Natural killer cell treated with Interleukin-12 subunit alpha and Interleukin-12 subunit beta and Interleukin-15 and Interleukin-18, amount 100 ng/mL, for 72 hours (primary cell): Measurements from ENCODE around the gene LEMD2. TPM values are rescaled to one million over a fixed set of nuclear protein-coding genes. Genes with fewer than 3 reads are reported as not detected.

Experiments used
- ATAC-seq, 2 donors: fragments of 150-1000 bp; cut with Tn5 transposase in 1 of 2; sonication (Bioruptor Pico), chemical (Tn5 transposase) in 1 of 2; 2 replicates each; pipeline ENCODE4 v1.10.0; 2021
- DNase-seq: peaks from one replicate; pipeline ENCODE4 v3.0.0; 2022; ENCODE audit warnings: low spot score
- H3K27ac Mint-ChIP-seq, 2 donors: 1 replicate in 1 of 2; 2 replicates in 1 of 2; pipeline ENCODE4 v1.8.0; 2022; ENCODE audit warnings: mixed read lengths in 2 of 2, mild to moderate bottlenecking in 1 of 2, moderate library complexity in 1 of 2
- H3K27me3 Mint-ChIP-seq, 2 donors: 1 replicate in 1 of 2; 2 replicates in 1 of 2; pipeline ENCODE4 v1.8.0; 2022; ENCODE audit warnings: mixed read lengths in 2 of 2
- H3K36me3 Mint-ChIP-seq: one replicate; pipeline ENCODE4 v1.8.0; 2022; ENCODE audit warnings: mixed read lengths
- H3K4me1 Mint-ChIP-seq, 2 donors: 1 replicate in 1 of 2; 2 replicates in 1 of 2; pipeline ENCODE4 v1.8.0; 2022; ENCODE audit warnings: low read depth in 2 of 2, mixed read lengths in 2 of 2, mild to moderate bottlenecking in 1 of 2
- H3K4me3 Mint-ChIP-seq: one replicate; pipeline ENCODE4 v1.8.0; 2022; ENCODE audit warnings: mixed read lengths
- H3K9me3 Mint-ChIP-seq: 2 replicates; pipeline ENCODE4 v1.8.0; 2022; ENCODE audit warnings: mixed read lengths
- total RNA-seq, 2 donors: library from RNA; stranded (reverse); gene quantifications; one replicate each; pipeline ENCODE4 v1.2.3, GENCODE V29; 2022

LEMD2 gene
- total RNA-seq, 2 donors from 2014 or later = 62.1 to 67.6 TPM

DNA sequence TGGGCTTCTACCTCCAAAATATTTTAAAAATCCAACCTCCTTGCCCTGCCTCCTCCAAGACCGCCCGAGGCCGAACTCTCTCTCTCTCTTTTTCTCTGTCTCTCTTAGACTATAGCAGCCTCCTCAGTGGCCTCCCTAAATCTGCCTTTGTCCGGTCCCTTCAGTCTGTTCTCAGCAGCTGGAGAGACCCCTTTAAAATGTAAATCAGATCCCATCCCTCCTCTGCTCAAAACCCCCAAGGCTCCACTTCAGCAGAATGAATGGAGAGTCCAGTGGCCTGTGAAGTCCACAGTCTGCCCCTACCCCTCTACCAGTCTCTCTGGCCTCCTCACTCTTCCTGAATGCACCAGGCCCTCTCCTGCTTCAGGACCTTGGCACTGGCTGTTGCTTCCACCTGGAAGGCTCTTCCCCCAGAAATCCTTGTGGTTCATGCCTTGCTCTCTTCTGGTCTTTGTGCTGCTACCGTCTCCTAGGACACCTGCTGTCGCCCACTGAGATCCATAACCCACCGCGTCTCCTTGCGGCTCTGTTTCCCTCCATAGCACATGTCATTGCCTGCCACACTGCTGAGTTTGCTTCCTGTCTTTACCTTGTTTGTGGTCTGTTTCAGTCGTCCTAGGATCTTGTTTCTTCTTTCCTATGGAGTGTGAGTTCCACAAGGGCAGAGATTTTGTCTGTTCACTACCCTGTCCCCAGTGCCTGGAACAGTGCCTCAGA, 8.9 kb upstream of the LEMD2 start:
- no peak for ATAC-seq
- H3K27ac Mint-ChIP-seq = no peak overlapping the region
- DNase-seq = no peak
- no peaks in the 10 kb centered on the region for H3K9me3 Mint-ChIP-seq
- H3K4me3 Mint-ChIP-seq = no peak overlapping the region
- H3K4me1 Mint-ChIP-seq = no peaks in the 10 kb centered on the region
- no peaks in the 10 kb centered on the region for H3K36me3 Mint-ChIP-seq
- peaks cover 31 to 35% of the 10 kb centered on the region in 2 donors for H3K27me3 Mint-ChIP-seq

DNA sequence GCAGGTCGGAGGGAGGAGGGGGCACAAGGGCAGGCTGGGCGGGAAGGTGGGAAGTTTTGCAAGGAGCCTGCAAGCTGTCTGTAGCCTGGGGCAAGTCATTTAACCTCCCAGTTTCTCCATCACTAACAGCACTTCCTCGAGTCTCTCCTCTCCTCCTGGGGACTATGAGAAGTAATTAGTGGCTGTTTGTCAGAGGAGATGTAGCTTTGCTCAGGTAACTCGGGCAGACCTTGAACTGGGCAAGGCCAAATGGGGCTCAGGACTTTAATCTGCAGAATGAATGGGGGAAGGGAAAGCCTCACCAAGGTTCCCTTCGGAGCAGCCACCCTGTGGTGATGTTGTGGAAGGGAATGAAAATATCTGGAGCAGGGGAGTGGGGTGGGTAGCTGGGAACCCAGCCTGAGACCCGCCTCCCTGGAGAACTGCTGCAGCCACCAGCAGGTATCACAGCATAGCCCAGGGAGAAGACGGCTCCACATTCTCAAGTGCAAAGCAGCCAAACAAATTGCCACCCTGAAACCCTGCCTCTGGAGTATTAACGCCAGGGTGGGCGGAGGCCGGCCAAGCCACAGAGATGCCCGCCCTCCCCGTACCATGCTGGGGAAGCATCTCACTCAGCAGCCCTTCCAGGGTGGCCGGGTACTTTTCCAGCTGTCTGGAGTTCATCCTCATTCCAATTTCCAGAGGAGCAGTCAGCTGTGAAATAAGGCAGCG, 6.1 kb upstream of the LEMD2 start:
- Mint-ChIP-seq H3K36me3 (no peaks in the 10 kb centered on the region), H3K9me3 (no peaks in the 10 kb centered on the region), H3K4me1 (no peaks in the 10 kb centered on the region), H3K27ac (no peak overlapping the region), H3K4me3 (no peak overlapping the region), H3K27me3 (peaks cover 27 to 31% of the 10 kb centered on the region in 2 donors)
- ATAC-seq (no peak), DNase-seq (no peak)

GRCh38 chr6:33792981-33793380, 4.1 kb upstream of the LEMD2 start:
- no peak for ATAC-seq
- peaks cover 9 to 15% of the 10 kb centered on the region in 2 donors for H3K27me3 Mint-ChIP-seq
- no peak overlapping the region for H3K27ac Mint-ChIP-seq
- H3K4me1 Mint-ChIP-seq = peaks cover 11 to 13% of the 10 kb centered on the region in 2 donors
- H3K9me3 Mint-ChIP-seq = no peaks in the 10 kb centered on the region
- no peak for DNase-seq
- H3K4me3 Mint-ChIP-seq = no peak overlapping the region
- H3K36me3 Mint-ChIP-seq = peaks cover 3% of the 10 kb centered on the region

DNA sequence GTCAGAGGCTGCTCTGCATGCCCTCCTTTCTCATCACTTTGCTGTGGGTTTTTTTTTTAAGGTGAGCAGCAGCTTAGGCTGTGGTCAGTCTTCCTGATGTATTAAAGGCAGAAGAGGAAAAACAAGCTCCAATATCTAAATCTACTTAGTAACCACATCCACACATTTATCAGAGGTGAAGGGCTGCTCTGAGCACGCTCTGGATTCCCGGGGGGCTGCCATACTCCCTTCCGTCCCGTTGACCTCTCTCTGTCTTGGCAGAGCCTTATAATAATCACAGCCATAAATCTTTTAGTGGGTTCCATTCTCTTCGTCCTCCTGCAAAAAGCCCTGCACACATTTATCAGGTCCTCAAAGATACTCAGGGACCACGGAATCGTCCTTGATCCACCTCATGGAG, 2.7 kb upstream of the LEMD2 start:
- Mint-ChIP-seq H3K4me3 (no peak overlapping the region), H3K4me1 (peaks cover 23 to 25% of the 10 kb centered on the region in 2 donors), H3K27me3 (peaks cover 0 to 7% of the 10 kb centered on the region in 2 donors), H3K27ac (no peak overlapping the region), H3K9me3 (no peaks in the 10 kb centered on the region), H3K36me3 (peaks cover 7% of the 10 kb centered on the region)
- no peak for ATAC-seq
- no peak for DNase-seq

GRCh38 chr6:33790910-33791309, 2.0 kb upstream of the LEMD2 start:
- H3K36me3 Mint-ChIP-seq = peaks cover 7% of the 10 kb centered on the region
- H3K4me3 Mint-ChIP-seq = no peak overlapping the region
- peaks cover 0 to 5% of the 10 kb centered on the region in 2 donors for H3K27me3 Mint-ChIP-seq
- no peaks in the 10 kb centered on the region for H3K9me3 Mint-ChIP-seq
- H3K4me1 Mint-ChIP-seq = peaks cover 30 to 31% of the 10 kb centered on the region in 2 donors
- ATAC-seq (no peak), DNase-seq (no peak)
- peak overlapping the region in 1 of 2 donors; percentile 38 for H3K27ac Mint-ChIP-seq

DNA sequence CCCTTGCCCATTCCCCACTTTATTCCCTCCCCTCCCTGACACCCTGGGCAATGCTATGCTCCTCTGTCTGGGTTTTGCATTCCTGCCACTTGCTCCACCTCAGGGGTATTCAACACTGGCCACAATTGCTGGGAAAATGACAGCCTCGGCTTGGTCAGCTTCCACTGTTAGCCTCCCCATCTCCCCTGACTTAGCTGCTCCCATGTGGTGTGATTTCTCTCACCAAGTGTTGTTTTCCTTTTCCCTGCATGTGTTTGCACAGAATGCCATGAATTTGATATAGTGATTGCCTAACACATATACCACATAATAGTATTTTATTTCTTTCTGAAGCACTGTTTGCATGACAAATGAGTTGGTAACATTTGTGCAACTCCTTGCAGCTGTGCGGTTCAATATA, 1.4 kb upstream of the LEMD2 start:
- Mint-ChIP-seq H3K36me3 (peaks cover 7% of the 10 kb centered on the region), H3K27ac (peak overlapping the region in 1 of 2 donors; percentile 38), H3K9me3 (no peaks in the 10 kb centered on the region), H3K4me1 (peaks cover 31 to 32% of the 10 kb centered on the region in 2 donors), H3K4me3 (peak overlapping the region; percentile 28), H3K27me3 (peaks cover 0 to 5% of the 10 kb centered on the region in 2 donors)
- ATAC-seq (no peak), DNase-seq (no peak)

DNA sequence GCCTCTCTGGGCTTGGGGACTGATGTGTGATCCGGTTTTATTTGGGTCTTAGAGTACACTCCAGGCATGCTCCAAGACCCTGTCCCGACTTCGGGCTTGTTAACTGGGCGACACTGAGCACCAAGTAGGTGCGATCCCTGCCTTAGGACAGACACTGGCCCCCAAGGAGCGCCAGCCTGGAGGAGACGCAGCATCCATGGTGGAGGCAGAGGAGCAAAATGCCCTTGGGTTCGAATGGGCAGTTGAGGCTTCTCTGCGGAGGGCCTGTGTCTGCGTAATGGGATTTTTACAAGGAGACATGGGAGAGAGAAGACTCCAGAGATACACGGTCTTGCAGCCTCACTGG, 593 bp upstream of the LEMD2 start:
- Mint-ChIP-seq H3K27me3 (peaks cover 0 to 5% of the 10 kb centered on the region in 2 donors), H3K4me3 (peak overlapping the region; percentile 88), H3K9me3 (no peaks in the 10 kb centered on the region), H3K36me3 (peaks cover 7% of the 10 kb centered on the region), H3K27ac (peak overlapping the region; percentile 84 to 95), H3K4me1 (peaks cover 40 to 41% of the 10 kb centered on the region in 2 donors)
- ATAC-seq = no peak
- DNase-seq = no peak

DNA sequence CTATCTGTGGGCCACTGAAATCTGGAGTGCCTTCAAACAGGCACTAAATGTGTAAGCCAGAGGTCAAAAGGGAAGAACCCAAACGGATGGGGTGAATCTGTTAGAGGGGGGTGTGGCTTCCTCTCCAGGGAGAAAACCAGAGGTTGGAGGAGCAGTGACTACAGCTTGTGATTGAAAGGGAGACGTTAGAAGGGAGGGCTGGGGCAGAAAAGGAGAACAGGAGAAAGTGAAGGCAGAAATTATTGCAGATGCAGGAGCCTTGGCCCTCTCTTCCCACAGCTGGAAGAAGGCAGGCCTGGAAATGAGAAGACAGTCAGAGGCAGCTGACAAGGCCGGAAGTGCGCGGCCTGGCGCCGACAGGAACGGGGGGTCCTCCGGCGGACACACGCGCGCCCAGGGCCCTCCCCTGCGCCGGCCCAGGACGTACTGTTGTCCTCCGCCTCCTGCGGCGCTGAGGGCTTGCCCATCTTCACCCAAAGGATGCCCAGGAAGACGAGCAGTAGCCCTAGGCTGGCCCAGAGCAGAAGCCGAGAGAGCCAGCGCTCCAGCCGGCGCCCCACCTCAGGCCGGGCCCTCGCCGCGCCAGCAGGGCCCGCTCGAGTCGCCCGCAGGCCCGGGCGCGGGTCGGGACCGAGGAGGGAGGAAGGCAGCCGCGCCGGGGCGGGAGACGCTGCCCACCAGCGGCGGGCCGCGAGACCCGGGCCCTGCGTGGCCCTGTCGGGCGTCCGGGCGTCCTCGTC, 806 bp downstream of the LEMD2 start:
- Mint-ChIP-seq H3K4me1 (peaks cover 42 to 44% of the 10 kb centered on the region in 2 donors), H3K27me3 (peaks cover 0 to 5% of the 10 kb centered on the region in 2 donors), H3K9me3 (no peaks in the 10 kb centered on the region), H3K27ac (peak overlapping the region; percentile 94 to 96), H3K4me3 (peak overlapping the region; percentile 97), H3K36me3 (peaks cover 7% of the 10 kb centered on the region)
- ATAC-seq = peak; percentile 75 to 82
- peak; percentile 83 for DNase-seq

GRCh38 chr6:33787346-33787953, 1.5 kb downstream of the LEMD2 start:
- DNase-seq (no peak), ATAC-seq (peak in 1 of 2 donors; percentile 5)
- Mint-ChIP-seq H3K27me3 (peaks cover 0 to under 1% of the 10 kb centered on the region in 2 donors), H3K4me3 (peak overlapping the region; percentile 97), H3K9me3 (no peaks in the 10 kb centered on the region), H3K36me3 (peaks cover 9% of the 10 kb centered on the region), H3K27ac (peak overlapping the region; percentile 94 to 96), H3K4me1 (peaks cover 44 to 47% of the 10 kb centered on the region in 2 donors)

- H3K27me3 Mint-ChIP-seq = no peaks in the 10 kb centered on the region
- no peaks in the 10 kb centered on the region for H3K9me3 Mint-ChIP-seq
- DNase-seq (no peak), ATAC-seq (no peak)
- peak overlapping the region; percentile 50 to 96 for H3K27ac Mint-ChIP-seq
- H3K36me3 Mint-ChIP-seq = peaks cover 14% of the 10 kb centered on the region
- peaks cover 48 to 53% of the 10 kb centered on the region in 2 donors for H3K4me1 Mint-ChIP-seq
- peak overlapping the region; percentile 97 for H3K4me3 Mint-ChIP-seq
These were observed 2.2 kb downstream of the LEMD2 start for GRCh38 chr6:33786736-33787135.

GRCh38 chr6:33785778-33786177, 3.2 kb downstream of the LEMD2 start:
- peak overlapping the region; percentile 50 to 75 for H3K27ac Mint-ChIP-seq
- H3K9me3 Mint-ChIP-seq = no peaks in the 10 kb centered on the region
- H3K36me3 Mint-ChIP-seq = peaks cover 19% of the 10 kb centered on the region
- H3K27me3 Mint-ChIP-seq = no peaks in the 10 kb centered on the region
- no peak overlapping the region for H3K4me3 Mint-ChIP-seq
- ATAC-seq (no peak), DNase-seq (no peak)
- H3K4me1 Mint-ChIP-seq = peaks cover 48 to 53% of the 10 kb centered on the region in 2 donors

DNA sequence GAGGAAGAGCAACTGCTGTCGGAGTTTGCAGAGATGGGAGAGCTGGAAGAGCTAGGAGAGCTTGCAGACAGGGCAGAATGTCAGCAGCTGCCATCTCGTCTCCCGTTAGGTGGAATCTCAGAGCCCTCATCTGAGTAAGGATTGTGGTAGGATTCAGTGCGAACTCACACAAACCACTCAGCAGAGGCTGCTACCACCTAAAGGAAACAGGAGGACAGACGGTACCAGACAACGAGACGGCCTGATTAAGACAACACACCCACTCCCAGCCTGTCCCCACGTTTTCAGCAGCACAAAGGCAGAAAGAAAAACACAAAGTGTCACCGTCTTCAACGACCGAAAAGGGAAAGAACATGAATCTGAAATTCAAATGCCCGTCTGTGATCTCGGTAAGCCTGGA, 4.1 kb downstream of the LEMD2 start:
- no peak for DNase-seq
- no peak for ATAC-seq
- H3K27me3 Mint-ChIP-seq = no peaks in the 10 kb centered on the region
- H3K9me3 Mint-ChIP-seq = no peaks in the 10 kb centered on the region
- H3K4me1 Mint-ChIP-seq = peaks cover 46 to 51% of the 10 kb centered on the region in 2 donors
- H3K27ac Mint-ChIP-seq = no peak overlapping the region
- H3K4me3 Mint-ChIP-seq = no peak overlapping the region
- H3K36me3 Mint-ChIP-seq = peaks cover 25% of the 10 kb centered on the region

DNA sequence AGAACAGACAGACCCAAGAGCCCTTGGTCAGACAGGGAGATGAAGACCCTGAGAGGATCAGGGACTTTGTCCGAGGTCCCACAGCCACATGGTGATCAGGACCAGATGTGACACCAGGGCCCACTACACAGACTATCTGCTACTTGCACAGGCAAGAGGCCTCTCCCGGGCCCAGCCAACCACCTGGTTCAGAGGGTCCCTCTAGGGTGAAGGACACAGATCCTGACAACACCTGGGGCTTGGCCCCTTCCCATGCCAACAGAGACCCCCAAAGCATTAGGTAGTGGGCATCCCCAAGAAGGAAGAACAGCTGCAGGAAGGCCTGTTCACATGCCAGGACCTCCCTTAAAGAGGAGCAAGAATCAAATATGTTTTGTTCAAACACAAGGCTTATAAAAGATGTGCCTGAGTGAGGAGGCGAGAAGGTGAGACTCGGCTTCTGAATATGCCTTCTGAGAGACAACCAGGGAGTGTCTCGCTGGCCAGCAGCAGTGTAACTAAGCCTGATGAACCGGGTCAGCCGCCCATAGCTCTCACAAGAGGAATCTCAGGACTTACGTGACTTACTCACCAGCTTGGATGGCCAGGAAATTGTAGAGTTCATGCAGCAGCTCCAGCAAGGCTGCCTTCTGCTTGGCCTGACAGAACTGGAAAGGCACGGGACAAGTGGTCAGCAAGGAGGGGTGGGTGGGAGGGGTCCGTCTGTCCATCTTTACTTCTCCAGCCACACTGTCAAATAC, 5.0 kb downstream of the LEMD2 start:
- no peak for ATAC-seq
- peaks cover 25% of the 10 kb centered on the region for H3K36me3 Mint-ChIP-seq
- no peaks in the 10 kb centered on the region for H3K27me3 Mint-ChIP-seq
- H3K4me3 Mint-ChIP-seq = no peak overlapping the region
- H3K9me3 Mint-ChIP-seq = no peaks in the 10 kb centered on the region
- DNase-seq = no peak
- peaks cover 38 to 43% of the 10 kb centered on the region in 2 donors for H3K4me1 Mint-ChIP-seq
- no peak overlapping the region for H3K27ac Mint-ChIP-seq
